ENCODE results near the gene ANKRD66. TPM values are rescaled to one million over a fixed set of nuclear protein-coding genes. Genes with fewer than 3 reads are reported as not detected.
A peak's percentile ranks its signal among the peaks of the same experiment; 100 is the strongest.

ANKRD66 gene
- total RNA-seq, 5 donors from 2014 or later (not counting 1 experiment from before 2014, with no cell fraction given), result not detected

DNA sequence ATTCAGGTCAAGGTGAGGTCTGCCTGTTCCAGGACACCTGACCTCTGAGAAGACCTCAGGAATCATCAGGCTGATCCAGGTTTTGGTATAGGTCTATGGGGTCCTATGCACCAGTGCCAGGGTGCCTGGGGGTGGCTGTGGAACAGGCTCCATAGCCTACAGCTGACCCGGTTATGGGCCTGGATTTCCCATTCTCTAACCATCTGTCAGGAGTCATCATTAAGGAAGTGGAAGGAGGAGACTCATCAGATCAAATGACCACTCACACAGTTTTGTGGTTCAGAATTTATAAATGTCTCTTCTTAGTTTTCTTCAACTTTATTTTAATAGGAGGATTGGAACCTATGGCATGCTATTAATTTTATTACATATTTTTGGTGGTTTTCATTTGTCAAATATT lies 26.3 kb upstream of the ANKRD66 start:
- Histone ChIP-seq H3K27me3 (replicated peaks in 1 of 2; ENCODE audit: control insufficient read depth in 2 of 2, extremely low read depth in 1 of 2, insufficient read depth in 2 of 2, low read length in 1 of 2) (peaks cover 0 to 8% of the 10 kb centered on the region in 2 experiments), H3K4me1 (ENCODE audit: control insufficient read depth in 1 of 2, extremely low read depth in 1 of 2, insufficient read depth in 2 of 2, low read length in 2 of 2) (no peaks in the 10 kb centered on the region), H3K4me3 (ENCODE audit: control insufficient read depth in 1 of 2, extremely low read depth in 1 of 2, low read length in 1 of 2) (no peak overlapping the region), H3K9me3 (no peaks in the 10 kb centered on the region), H3K36me3 (ENCODE audit: control insufficient read depth in 2 of 2, extremely low read depth in 1 of 2, insufficient read depth in 1 of 2, low read length in 1 of 2) (no peaks in the 10 kb centered on the region), H3K27ac (ENCODE audit: low read length) (no peak overlapping the region)
- DNase-seq (no peak), ATAC-seq (replicated peaks in 1 of 4) (no peak)
- Mint-ChIP-seq H3K27ac (no peak overlapping the region), H3K4me1 (peaks cover 0 to 2% (median 0%) of the 10 kb centered on the region in 3 donors), H3K9me3 (no peaks in the 10 kb centered on the region), H3K27me3 (peaks cover 17 to 30% of the 10 kb centered on the region in 2 donors), H3K36me3 (no peaks in the 10 kb centered on the region), H3K4me3 (no peak overlapping the region)
- ChIA-PET POLR2A (no interaction called here), CTCF (no interaction called here)
- no CpG with 5 or more reads among the region's 1 CpG for WGBS (ENCODE audit: insufficient coverage)

DNA sequence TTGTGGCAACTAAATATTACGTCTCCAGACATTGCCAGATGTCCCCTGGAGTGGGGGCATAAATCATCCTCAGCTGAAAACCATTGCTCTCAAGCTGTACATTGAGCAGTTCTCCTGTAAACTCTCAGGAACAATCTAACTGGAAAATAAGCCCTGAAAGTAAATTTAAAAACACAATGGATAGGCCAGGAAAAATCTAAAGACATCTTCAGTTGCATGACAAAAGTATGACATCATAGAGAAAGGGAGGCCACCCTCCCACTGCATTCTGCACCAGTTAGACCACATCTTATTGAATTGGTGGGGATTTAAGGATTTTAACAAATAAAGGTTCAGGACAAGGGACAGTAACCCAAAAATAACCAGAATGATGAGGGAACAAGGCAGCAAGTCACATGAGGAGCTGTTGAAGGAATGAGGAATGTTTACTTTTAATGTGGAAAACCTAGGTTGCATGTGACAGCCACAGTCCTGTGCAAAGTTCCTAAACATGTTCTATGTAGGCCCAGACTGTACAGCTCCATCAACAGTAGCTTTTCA lies 16.9 kb upstream of the ANKRD66 start:
- ChIA-PET CTCF (no interaction called here), POLR2A (no interaction called here)
- H3K27me3 Mint-ChIP-seq, result peaks cover 42 to 49% of the 10 kb centered on the region in 2 donors
- no peaks in the 10 kb centered on the region for H3K36me3 Mint-ChIP-seq
- no peak for DNase-seq
- Histone ChIP-seq H3K4me3 (ENCODE audit: control insufficient read depth in 1 of 2, extremely low read depth in 1 of 2, low read length in 1 of 2) (no peak overlapping the region), H3K9me3 (no peaks in the 10 kb centered on the region), H3K27ac (ENCODE audit: low read length) (no peak overlapping the region), H3K36me3 (ENCODE audit: control insufficient read depth in 2 of 2, extremely low read depth in 1 of 2, insufficient read depth in 1 of 2, low read length in 1 of 2) (no peaks in the 10 kb centered on the region), H3K4me1 (ENCODE audit: control insufficient read depth in 1 of 2, extremely low read depth in 1 of 2, insufficient read depth in 2 of 2, low read length in 2 of 2) (no peaks in the 10 kb centered on the region), H3K27me3 (replicated peaks in 1 of 2; ENCODE audit: control insufficient read depth in 2 of 2, extremely low read depth in 1 of 2, insufficient read depth in 2 of 2, low read length in 1 of 2) (peaks cover 7 to 16% of the 10 kb centered on the region in 2 experiments)
- H3K4me3 Mint-ChIP-seq, result no peak overlapping the region
- H3K27ac Mint-ChIP-seq, result no peak overlapping the region
- H3K9me3 Mint-ChIP-seq, result no peaks in the 10 kb centered on the region
- ATAC-seq (replicated peaks in 1 of 4), result no peak
- WGBS (ENCODE audit: insufficient coverage), result no CpG with 5 or more reads among the region's 1 CpG
- H3K4me1 Mint-ChIP-seq, result peaks cover 0 to 6% (median 4%) of the 10 kb centered on the region in 3 donors

DNA sequence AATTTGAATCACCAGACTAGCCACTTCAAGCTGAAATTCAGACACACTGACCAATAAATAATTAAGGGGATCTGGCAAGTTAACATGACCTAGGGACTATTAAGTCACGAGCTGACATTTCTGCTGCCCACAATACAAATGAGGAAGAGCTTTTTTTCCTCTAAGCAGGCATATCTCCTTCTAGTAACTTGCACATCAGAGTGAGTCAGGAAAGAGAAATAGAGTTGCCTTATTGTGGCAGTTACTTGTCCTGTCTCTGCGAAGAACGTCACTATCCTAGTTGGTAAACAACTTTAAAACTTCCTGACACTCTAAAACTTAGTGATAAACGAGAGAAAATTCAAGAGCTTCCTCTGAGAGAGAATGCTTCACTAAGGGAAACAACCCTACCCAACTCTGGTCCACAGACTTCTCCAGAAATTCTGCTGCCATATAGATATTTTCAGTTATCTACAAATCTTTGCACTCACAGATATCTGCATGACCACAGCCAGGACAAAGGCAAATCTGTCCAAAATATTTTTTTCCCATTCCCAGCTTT lies 15.7 kb upstream of the ANKRD66 start:
- H3K36me3 ChIP-seq (ENCODE audit: control insufficient read depth in 2 of 2, extremely low read depth in 1 of 2, insufficient read depth in 1 of 2, low read length in 1 of 2), result no peaks in the 10 kb centered on the region
- H3K4me1 Mint-ChIP-seq, result peaks cover 0 to 8% (median 8%) of the 10 kb centered on the region in 3 donors
- POLR2A ChIA-PET, result no interaction called here
- no peak overlapping the region for H3K27ac Mint-ChIP-seq
- ATAC-seq (replicated peaks in 1 of 4) (no peak), DNase-seq (no peak)
- no peaks in the 10 kb centered on the region for H3K9me3 Mint-ChIP-seq
- CTCF ChIA-PET, result no interaction called here
- no peaks in the 10 kb centered on the region for H3K4me1 ChIP-seq (ENCODE audit: control insufficient read depth in 1 of 2, extremely low read depth in 1 of 2, insufficient read depth in 2 of 2, low read length in 2 of 2)
- no peaks in the 10 kb centered on the region for H3K9me3 ChIP-seq
- no peaks in the 10 kb centered on the region for H3K36me3 Mint-ChIP-seq
- peaks cover 48 to 54% of the 10 kb centered on the region in 2 donors for H3K27me3 Mint-ChIP-seq
- H3K4me3 ChIP-seq (ENCODE audit: control insufficient read depth in 1 of 2, extremely low read depth in 1 of 2, low read length in 1 of 2), result no peak overlapping the region
- H3K27ac ChIP-seq (ENCODE audit: low read length), result no peak overlapping the region
- 0% methylated on average over 1 of the region's 4 CpGs for WGBS (ENCODE audit: insufficient coverage)
- no peak overlapping the region for H3K4me3 Mint-ChIP-seq
- peaks cover 11 to 23% of the 10 kb centered on the region in 2 experiments for H3K27me3 ChIP-seq (replicated peaks in 1 of 2; ENCODE audit: control insufficient read depth in 2 of 2, extremely low read depth in 1 of 2, insufficient read depth in 2 of 2, low read length in 1 of 2)

DNA sequence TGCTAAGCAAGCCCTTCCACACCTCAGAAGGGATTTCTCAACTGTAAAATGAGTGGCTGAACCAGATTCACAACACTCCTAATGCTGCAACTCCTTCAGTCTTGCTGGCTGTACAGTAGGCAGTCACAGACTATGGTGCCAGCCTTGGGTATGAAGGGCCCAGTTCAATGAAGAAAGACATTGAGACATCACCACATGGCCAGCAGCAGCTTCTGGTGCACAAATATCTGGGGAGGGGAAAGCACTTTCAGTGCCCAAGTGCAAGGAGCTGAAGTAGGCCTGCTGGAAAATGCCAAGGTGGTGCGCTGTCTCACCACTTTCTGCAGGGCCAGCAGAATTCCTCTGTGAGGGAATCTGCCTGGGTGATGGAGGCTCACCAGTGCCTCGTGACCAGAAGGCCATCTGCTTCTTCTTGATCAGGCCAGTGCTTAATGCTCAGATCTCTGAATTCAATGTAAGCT lies 13.4 kb upstream of the ANKRD66 start:
- Mint-ChIP-seq H3K4me1 (peaks cover 0 to 8% (median 8%) of the 10 kb centered on the region in 3 donors), H3K36me3 (no peaks in the 10 kb centered on the region), H3K27me3 (peaks cover 58 to 59% of the 10 kb centered on the region in 2 donors), H3K9me3 (no peaks in the 10 kb centered on the region), H3K27ac (no peak overlapping the region), H3K4me3 (peak overlapping the region in 1 of 3 donors; percentile 21)
- DNase-seq (no peak), ATAC-seq (replicated peaks in 1 of 4) (no peak)
- H3K9me3 ChIP-seq, result no peaks in the 10 kb centered on the region
- 89% methylated on average over 2 of the region's 2 CpGs for WGBS (ENCODE audit: insufficient coverage)
- ChIA-PET CTCF (no interaction called here), POLR2A (no interaction called here)
- H3K36me3 ChIP-seq (ENCODE audit: control insufficient read depth in 2 of 2, extremely low read depth in 1 of 2, insufficient read depth in 1 of 2, low read length in 1 of 2), result no peaks in the 10 kb centered on the region
- H3K4me3 ChIP-seq (ENCODE audit: control insufficient read depth in 1 of 2, extremely low read depth in 1 of 2, low read length in 1 of 2), result no peak overlapping the region
- H3K27me3 ChIP-seq (replicated peaks in 1 of 2; ENCODE audit: control insufficient read depth in 2 of 2, extremely low read depth in 1 of 2, insufficient read depth in 2 of 2, low read length in 1 of 2), result peaks cover 16 to 28% of the 10 kb centered on the region in 2 experiments
- H3K27ac ChIP-seq (ENCODE audit: low read length), result no peak overlapping the region
- no peaks in the 10 kb centered on the region for H3K4me1 ChIP-seq (ENCODE audit: control insufficient read depth in 1 of 2, extremely low read depth in 1 of 2, insufficient read depth in 2 of 2, low read length in 2 of 2)

DNA sequence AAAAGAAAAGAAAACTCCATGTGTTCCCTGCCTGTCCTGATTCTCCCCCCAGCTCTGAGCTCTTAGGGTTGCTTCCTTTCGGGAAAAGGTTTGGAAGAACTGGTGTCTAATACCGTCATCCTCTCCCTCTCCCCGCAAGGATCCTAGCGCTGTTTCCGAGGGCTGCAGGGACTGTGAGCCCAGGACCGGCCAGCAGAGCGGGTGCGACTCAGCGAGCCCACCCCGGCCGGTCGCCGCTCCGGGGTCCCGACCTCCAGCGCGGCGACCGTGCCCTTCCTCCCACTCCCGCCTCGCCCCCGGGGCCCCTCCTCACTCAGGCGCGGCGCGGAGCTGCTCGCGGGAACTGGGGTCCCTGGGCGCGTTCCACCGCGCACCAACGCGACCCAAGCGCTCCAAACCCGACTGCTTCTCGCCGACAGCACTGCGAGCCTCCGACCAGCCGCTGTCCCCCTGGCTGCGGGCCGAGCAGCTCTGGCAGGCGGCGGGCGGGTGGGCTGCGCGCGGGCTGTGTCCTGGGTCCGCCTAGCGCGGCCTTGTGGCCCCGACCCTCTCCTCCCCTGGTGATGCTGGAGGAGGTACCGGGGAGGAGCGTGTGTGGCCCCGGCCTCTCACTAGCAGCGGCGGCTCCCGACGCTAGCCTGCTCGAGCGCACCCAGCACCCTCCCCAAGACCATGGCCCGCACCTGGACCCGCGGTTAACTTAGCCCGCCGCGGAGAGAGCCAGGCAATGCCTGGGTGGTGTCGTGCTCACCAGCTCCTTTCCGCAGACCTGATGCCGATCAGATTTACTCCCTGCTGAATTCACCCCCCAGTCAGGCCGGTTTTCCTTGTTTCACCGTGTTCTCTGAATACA lies 11.6 kb upstream of the ANKRD66 start, which contains the start of gene PLA2G7:
Gene PLA2G7 (minus strand): TSS at position 509 of the 853 bp plus-strand sequence. CDS start 12,484 bp downstream, outside the sequence.
- ChIA-PET POLR2A (interaction anchor here in 1 of 2 donors (0.8 kb wide), 1 partner anchor 13 kb away, joined by 6 read pairs; no protein-coding TSS in a partner anchor), CTCF (no interaction called here)
- no peaks in the 10 kb centered on the region for H3K36me3 ChIP-seq (ENCODE audit: control insufficient read depth in 2 of 2, extremely low read depth in 1 of 2, insufficient read depth in 1 of 2, low read length in 1 of 2)
- H3K4me1 Mint-ChIP-seq, result peaks cover 0 to 8% (median 8%) of the 10 kb centered on the region in 3 donors
- H3K9me3 Mint-ChIP-seq, result no peaks in the 10 kb centered on the region
- H3K4me1 ChIP-seq (ENCODE audit: control insufficient read depth in 1 of 2, extremely low read depth in 1 of 2, insufficient read depth in 2 of 2, low read length in 2 of 2), result no peaks in the 10 kb centered on the region
- no peak within 1 kb of the TSS for H3K27ac Mint-ChIP-seq
- peak within 1 kb of the TSS in 2 of 3 donors; percentile 27 to 35 for H3K4me3 Mint-ChIP-seq
- peak in 1 of 35 experiments; percentile 0 for DNase-seq
- H3K27ac ChIP-seq (ENCODE audit: low read length), result no peak within 1 kb of the TSS
- peak in 2 of 4 experiments; percentile 27 to 31 for ATAC-seq (replicated peaks in 1 of 4)
- 7% methylated on average over 62 of the region's 73 CpGs for WGBS (ENCODE audit: insufficient coverage)
- peaks cover 16 to 28% of the 10 kb centered on the region in 2 experiments for H3K27me3 ChIP-seq (replicated peaks in 1 of 2; ENCODE audit: control insufficient read depth in 2 of 2, extremely low read depth in 1 of 2, insufficient read depth in 2 of 2, low read length in 1 of 2)
- peaks cover 50 to 56% of the 10 kb centered on the region in 2 donors for H3K27me3 Mint-ChIP-seq
- H3K9me3 ChIP-seq, result no peaks in the 10 kb centered on the region
- no peaks in the 10 kb centered on the region for H3K36me3 Mint-ChIP-seq
- H3K4me3 ChIP-seq (ENCODE audit: control insufficient read depth in 1 of 2, extremely low read depth in 1 of 2, low read length in 1 of 2), result no peak within 1 kb of the TSS

DNA sequence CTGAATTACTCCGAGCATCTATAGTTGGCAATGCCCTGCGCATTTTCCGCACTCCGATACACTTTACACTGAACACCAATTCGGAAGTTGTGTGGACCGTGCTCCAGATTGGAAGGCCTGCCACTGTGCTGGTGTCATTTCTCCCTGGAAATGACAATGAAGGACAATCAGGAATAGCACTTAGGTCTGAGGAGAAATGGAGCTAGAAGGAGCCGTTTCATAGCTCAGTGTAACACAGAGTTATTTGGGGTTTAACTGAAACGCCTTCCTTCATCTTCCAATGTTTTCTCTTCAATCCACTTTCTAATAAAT lies 11.1 kb upstream of the ANKRD66 start:
- DNase-seq (no peak), ATAC-seq (replicated peaks in 1 of 4) (no peak)
- peaks cover 49 to 56% of the 10 kb centered on the region in 2 donors for H3K27me3 Mint-ChIP-seq
- H3K9me3 Mint-ChIP-seq, result no peaks in the 10 kb centered on the region
- CTCF ChIA-PET, result no interaction called here
- H3K36me3 ChIP-seq (ENCODE audit: control insufficient read depth in 2 of 2, extremely low read depth in 1 of 2, insufficient read depth in 1 of 2, low read length in 1 of 2), result no peaks in the 10 kb centered on the region
- no peaks in the 10 kb centered on the region for H3K36me3 Mint-ChIP-seq
- no peak overlapping the region for H3K4me3 ChIP-seq (ENCODE audit: control insufficient read depth in 1 of 2, extremely low read depth in 1 of 2, low read length in 1 of 2)
- H3K4me1 Mint-ChIP-seq, result peaks cover 0 to 8% (median 8%) of the 10 kb centered on the region in 3 donors
- POLR2A ChIA-PET, result no interaction called here
- no peak overlapping the region for H3K27ac Mint-ChIP-seq
- WGBS (ENCODE audit: insufficient coverage), result 25% methylated on average over 2 of the region's 8 CpGs
- H3K4me1 ChIP-seq (ENCODE audit: control insufficient read depth in 1 of 2, extremely low read depth in 1 of 2, insufficient read depth in 2 of 2, low read length in 2 of 2), result no peaks in the 10 kb centered on the region
- H3K4me3 Mint-ChIP-seq, result peak overlapping the region in 1 of 3 donors; percentile 27
- H3K9me3 ChIP-seq, result no peaks in the 10 kb centered on the region
- H3K27ac ChIP-seq (ENCODE audit: low read length), result no peak overlapping the region
- H3K27me3 ChIP-seq (replicated peaks in 1 of 2; ENCODE audit: control insufficient read depth in 2 of 2, extremely low read depth in 1 of 2, insufficient read depth in 2 of 2, low read length in 1 of 2), result peaks cover 16 to 28% of the 10 kb centered on the region in 2 experiments

Measured in T-cell (primary cell).